NCI-H526 treated with DMSO at 0.1 percent for 48 hours (cell line): ENCODE data around the gene CCDC106.

Source experiments
- DNase-seq: peaks from one replicate; lab custom pipeline; 2025; lab: John Stamatoyannopoulos, UW

Gene CCDC106

DNA sequence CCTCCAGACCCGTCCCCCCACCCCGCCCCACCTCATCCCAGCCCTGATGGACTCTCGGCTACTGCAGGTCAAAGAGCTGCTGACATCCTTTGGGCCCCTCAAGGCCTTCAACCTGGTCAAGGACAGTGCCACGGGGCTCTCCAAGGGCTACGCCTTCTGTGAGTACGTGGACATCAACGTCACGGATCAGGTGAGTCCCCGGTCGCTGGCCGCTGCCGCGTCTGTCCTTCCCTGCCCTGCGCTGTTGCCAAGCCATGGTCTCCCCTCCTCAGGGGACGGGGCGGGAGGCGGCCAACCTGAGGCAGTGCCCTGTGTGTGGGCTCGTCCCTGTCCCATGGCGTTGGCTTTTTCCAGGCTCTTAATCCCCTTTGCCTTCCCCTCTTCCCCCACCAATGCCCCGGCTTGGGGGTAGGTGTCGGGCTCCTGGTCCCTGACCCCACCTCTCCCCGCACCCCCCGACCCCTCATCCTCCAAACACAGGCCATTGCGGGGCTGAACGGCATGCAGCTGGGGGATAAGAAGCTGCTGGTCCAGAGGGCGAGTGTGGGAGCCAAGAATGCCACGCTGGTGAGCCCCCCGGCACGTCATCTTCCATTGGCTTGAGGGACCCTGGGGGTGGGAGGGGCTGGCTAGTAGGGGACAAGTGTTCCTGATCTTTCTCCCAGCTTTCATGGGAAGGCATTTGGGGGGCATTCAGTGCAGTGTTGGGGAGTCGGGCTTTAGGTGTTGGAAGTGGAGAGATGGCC is 20.8 kb downstream of the CCDC106 start:
- no peak for DNase-seq

- no peak for DNase-seq
Measured at GRCh38 chr19:55669418-55670279, 21.6 kb downstream of the CCDC106 start.

DNA sequence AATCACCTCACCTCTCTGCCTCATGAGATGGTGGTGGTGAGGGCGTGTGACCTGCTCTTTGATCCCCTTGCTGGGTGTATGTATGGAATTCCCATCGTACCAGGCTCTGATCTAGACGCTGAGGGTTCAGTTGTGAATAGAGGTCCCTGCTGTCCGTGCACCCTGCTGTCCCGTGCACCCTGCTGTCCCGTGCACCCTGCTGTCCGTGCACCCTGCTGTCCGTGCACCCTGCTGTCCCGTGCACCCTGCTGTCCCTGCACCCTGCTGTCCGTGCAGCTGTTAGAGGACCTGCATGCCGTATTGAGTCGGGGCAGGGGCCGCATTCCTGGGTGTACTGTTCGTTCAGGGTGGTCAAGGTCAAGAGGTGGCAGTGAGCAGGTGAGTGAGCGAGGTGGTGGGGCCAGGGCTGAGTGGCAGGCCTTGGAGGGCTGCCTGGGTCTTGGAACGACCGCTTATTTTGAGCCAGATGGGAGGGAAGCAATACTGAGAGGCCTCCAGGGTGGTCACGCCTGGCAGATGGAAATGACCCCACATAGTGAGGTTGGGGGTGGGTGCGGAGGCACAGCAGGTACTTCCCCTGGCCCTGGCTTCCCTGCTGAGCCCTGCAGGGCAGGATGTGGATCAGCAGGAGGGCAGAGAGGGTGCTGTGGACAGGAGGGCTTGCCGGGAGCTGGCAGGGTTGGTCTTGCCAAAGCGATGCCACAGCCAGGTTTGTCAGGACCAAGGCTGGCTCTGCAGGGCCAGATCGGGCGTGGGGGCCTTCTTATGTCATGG is 22.5 kb downstream of the CCDC106 start:
- DNase-seq: no peak

- DNase-seq: no peak
Measured at GRCh38 chr19:55671054-55671378, 23.0 kb downstream of the CCDC106 start.

GRCh38 chr19:55672418-55672817 is 24.4 kb downstream of the CCDC106 start:
- no peak for DNase-seq

- no peak for DNase-seq
Measured at GRCh38 chr19:55673465-55673864, 25.5 kb downstream of the CCDC106 start.

GRCh38 chr19:55673889-55674288 is 25.9 kb downstream of the CCDC106 start:
- no peak for DNase-seq

- DNase-seq: no peak
Measured at GRCh38 chr19:55674459-55674840, 26.4 kb downstream of the CCDC106 start.

- DNase-seq: peak; percentile 95
Measured at GRCh38 chr19:55674841-55675660, 27.0 kb downstream of the CCDC106 start, which contains the start of gene EPN1. Gene EPN1, plus strand, starts transcription at chr19:55675226. Its CDS starts 3,402 bp downstream, at chr19:55678628.

- no peak for DNase-seq
Measured at GRCh38 chr19:55675661-55676354, 27.8 kb downstream of the CCDC106 start.

DNA sequence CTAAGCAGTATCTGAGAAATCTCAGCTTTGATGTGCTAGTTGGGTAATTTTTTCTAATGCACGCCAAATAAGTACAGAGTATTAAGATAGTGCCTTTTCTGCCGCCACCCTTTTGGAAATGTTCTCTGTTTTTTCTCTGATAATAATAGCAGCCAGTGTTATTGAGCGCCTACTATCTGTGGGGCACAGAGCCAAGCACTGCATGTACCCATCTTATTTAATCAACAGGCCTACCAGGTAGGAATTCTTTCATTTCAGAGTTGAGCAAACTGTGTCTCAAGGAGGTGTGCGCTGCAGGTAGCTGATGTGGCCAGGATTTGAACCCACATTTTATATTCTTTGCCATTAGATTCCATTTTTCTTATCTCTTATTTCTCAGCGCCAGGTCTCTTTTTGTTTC is 28.4 kb downstream of the CCDC106 start:
- DNase-seq: no peak

GRCh38 chr19:55676889-55677505 is 29.0 kb downstream of the CCDC106 start:
- DNase-seq: no peak

DNA sequence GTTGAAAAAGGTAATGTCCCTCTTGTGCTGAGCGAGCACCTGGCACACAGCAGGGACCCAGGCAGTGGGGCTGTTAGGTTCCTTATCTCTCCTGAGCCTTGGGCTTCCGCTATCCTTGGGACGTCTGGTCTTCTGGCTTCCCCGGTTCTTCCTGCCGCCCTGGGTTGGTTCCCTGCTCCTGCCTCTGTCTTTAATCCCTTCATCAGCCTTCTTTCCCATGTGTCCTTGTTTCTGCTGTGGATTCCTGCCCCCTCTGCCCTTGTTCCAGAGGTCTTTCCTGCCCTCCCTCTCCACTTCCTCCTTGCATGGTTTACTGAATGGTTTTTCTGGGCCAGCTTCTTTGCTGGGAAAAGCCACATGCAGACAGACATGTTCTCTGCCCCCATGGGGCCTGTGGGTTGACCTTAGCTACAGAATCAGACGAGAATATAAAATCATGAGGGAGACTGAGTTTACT is 29.6 kb downstream of the CCDC106 start:
- no peak for DNase-seq

DNA sequence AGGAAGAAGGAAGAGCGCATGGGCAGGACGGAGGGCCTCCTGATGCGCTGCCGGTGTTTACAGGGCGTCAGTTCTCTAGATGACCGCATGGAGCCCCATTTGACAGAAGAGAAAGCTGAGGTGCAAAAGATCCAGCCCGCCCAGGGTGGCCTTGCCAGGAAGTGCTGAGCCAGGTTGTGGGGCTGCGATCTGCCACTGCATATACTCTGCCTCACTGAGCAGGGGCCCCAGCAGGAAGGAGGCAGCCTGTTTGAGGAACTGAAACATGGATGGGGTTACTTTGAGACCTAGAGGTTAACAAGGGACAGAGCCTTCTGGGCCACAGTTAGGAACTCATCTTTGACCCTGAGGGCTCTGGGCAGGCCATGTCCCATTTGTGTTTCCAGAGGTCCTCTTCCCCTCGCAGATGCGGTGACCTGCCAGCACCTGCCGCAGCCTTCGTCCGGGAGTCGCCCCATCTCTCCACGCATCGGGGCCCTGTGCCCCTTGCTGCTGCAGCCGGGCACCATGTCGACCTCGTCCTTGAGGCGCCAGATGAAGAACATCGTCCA is 30.2 kb downstream of the CCDC106 start:
- DNase-seq: no peak

DNA sequence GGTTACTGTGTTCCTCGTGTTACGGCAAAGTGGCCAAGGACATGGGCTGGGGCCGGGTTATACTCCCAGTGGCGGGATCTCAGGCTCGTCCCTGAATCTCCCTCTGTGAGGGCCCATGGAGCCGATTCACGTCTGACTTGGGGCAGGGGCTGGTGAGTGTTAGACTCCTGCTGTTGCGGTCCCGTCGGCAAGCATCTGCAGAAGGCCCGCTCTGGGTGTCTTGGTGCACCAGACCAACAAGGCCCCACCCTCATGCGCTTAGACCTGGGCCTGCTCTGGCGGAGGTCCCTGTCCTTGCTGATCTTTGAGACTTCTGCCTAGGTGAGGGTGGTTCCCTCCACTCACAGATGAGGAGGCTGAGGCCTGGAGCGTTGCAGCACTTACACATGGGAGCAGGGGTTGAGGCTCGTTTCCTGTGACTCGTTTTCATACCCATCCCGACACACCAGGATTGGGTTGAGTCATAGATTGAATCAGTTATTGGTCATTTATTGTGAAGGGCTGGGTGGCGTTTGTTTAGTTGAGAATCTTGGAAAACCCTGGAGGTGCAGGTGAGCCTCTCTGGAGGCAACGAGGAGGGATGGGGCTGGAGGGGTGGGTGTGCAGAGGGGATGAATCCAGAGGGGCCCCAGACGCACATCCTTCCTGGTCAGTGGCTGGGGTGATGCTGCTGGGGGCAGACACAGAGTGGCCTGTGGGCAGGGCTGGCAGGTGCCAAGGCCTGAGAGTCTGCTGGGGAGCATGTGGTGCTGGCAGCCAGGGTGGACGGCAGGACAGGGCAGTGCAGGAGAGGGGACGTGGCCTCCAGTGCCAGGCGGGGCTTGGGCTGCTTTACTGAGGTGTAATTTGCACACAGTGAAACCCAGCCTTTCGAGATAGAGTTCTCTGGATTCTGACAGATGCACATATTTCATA is 31.6 kb downstream of the CCDC106 start:
- DNase-seq: no peak

- no peak for DNase-seq
Measured at GRCh38 chr19:55680339-55681130, 32.5 kb downstream of the CCDC106 start.

GRCh38 chr19:55681131-55682092 is 33.4 kb downstream of the CCDC106 start:
- DNase-seq: no peak
